HepG2 (cell line): ENCODE measurements around the gene GGA3. TPM values are rescaled to one million over a fixed set of nuclear protein-coding genes. Genes with fewer than 3 reads are reported as not detected.

ENCODE experiments used
- ATRX ChIP-seq: sonication (generic); formaldehyde crosslinking; IDR thresholded peaks from 2 replicates; pipeline ENCODE4 v1.4.0; 2020; ENCODE audit warnings: missing genetic modification reagents, borderline replicate concordance
- KLF13 ChIP-seq: sonication (generic); formaldehyde crosslinking; IDR thresholded peaks from 2 replicates; pipeline ENCODE4 v1.4.0; 2020; ENCODE audit warnings: mild to moderate bottlenecking, missing genetic modification reagents
- MXI1 ChIP-seq: IDR thresholded peaks from 3 replicates; pipeline ENCODE4 v1.6.1; 2012; ENCODE audit warnings: low read depth, low read length, inconsistent platforms, borderline replicate concordance
- NFE2L2 ChIP-seq: fragments of 150-350 bp; IDR thresholded peaks from 2 replicates; pipeline ENCODE4 v1.6.1; 2014; ENCODE audit warnings: low read length
- NR2C2 ChIP-seq: sonication (generic); formaldehyde crosslinking; IDR thresholded peaks from 2 replicates; pipeline ENCODE4 v1.4.0; 2020; ENCODE audit warnings: missing genetic modification reagents, mild to moderate bottlenecking, moderate library complexity, borderline replicate concordance
- NRL ChIP-seq: sonication (generic); formaldehyde crosslinking; IDR thresholded peaks from 2 replicates; pipeline ENCODE4 v1.5.0; 2020; ENCODE audit warnings: missing genetic modification reagents, mild to moderate bottlenecking, moderate library complexity, borderline replicate concordance
- RBM22 ChIP-seq: fragments of 200-400 bp; formaldehyde crosslinking; optimal IDR thresholded peaks from 2 replicates; pipeline ENCODE3; 2017; ENCODE audit warnings: mild to moderate bottlenecking, low read length, moderate library complexity
- RORA ChIP-seq: sonication (generic); formaldehyde crosslinking; IDR thresholded peaks from 2 replicates; pipeline ENCODE4 v1.5.0; 2020; ENCODE audit warnings: mild to moderate bottlenecking, missing genetic modification reagents, moderate library complexity
- TEAD3 ChIP-seq: optimal IDR thresholded peaks from 2 replicates; pipeline ENCODE3; 2016; ENCODE audit warnings: borderline replicate concordance
- ZNF20 ChIP-seq: sonication (generic); formaldehyde crosslinking; IDR thresholded peaks from 2 replicates; pipeline ENCODE4 v1.4.0; 2020; ENCODE audit warnings: mild to moderate bottlenecking, moderate library complexity, missing genetic modification reagents
- ZNF317 ChIP-seq: sonication (generic); formaldehyde crosslinking; IDR thresholded peaks from 2 replicates; pipeline ENCODE4 v1.5.0; 2020; ENCODE audit warnings: mild to moderate bottlenecking, missing genetic modification reagents
- ZNF333 ChIP-seq: sonication (generic); formaldehyde crosslinking; IDR thresholded peaks from 2 replicates; pipeline ENCODE4 v1.4.0; 2020; ENCODE audit warnings: mild to moderate bottlenecking, missing genetic modification reagents, borderline replicate concordance
- ZNF501 ChIP-seq: sonication (generic); formaldehyde crosslinking; IDR thresholded peaks from 2 replicates; pipeline ENCODE4 v1.5.1; 2020; ENCODE audit warnings: mild to moderate bottlenecking, moderate library complexity, missing genetic modification reagents
- ZNF564 ChIP-seq: sonication (generic); formaldehyde crosslinking; IDR thresholded peaks from 2 replicates; pipeline ENCODE4 v1.8.1; 2023; ENCODE audit warnings: mild to moderate bottlenecking, missing genetic modification reagents
- ZNF83 ChIP-seq: sonication (generic); formaldehyde crosslinking; IDR thresholded peaks from 2 replicates; pipeline ENCODE4 v1.4.0; 2020; ENCODE audit warnings: missing genetic modification reagents, mild to moderate bottlenecking, borderline replicate concordance
- ZSCAN9 ChIP-seq: IDR thresholded peaks from 2 replicates; pipeline ENCODE4 v1.6.1; 2016; ENCODE audit warnings: borderline replicate concordance
- polyA plus RNA-seq, 8 experiments: library from polyadenylated mRNA; depleted of rRNA in 3 of 8; stranded (reverse) in 7 of 8; unstranded in 1 of 8; fragments of >200 nt; fragmentation: Illumina TruSeq in 4 of 8; extraction: Trizol in 4 of 8; gene quantifications; 2 replicates each; pipeline versions ENCODE4 v1.2.1 to v1.2.3, GENCODE V29; 2011 to 2016; ENCODE audit warnings: low read depth in 4 of 8, missing spikeins in 1 of 8, mixed read lengths in 1 of 8; ENCODE audit not compliant: insufficient read depth in 1 of 8
- total RNA-seq, 5 experiments: library from RNA; depleted of rRNA; stranded (reverse); fragments of >200 nt; fragmentation: Illumina TruSeq; extraction: Trizol; gene quantifications; 2 replicates each; pipeline ENCODE4 v1.2.3, GENCODE V29; 2016; ENCODE audit warnings: low read depth in 1 of 5
- TF ChIP-seq, protein P1 (sequence below): sonication (generic); formaldehyde crosslinking; IDR thresholded peaks from 2 replicates; pipeline ENCODE4 v1.4.0; 2020; ENCODE audit warnings: missing genetic modification reagents, mild to moderate bottlenecking, borderline replicate concordance
- TF ChIP-seq, protein P2 (sequence below): sonication (generic); formaldehyde crosslinking; IDR thresholded peaks from 2 replicates; pipeline ENCODE4 v1.8.1; 2023; ENCODE audit warnings: mild to moderate bottlenecking, missing genetic modification reagents
- TF ChIP-seq, protein P3 (sequence below): sonication (generic); formaldehyde crosslinking; conservative IDR thresholded peaks from 2 replicates; pipeline ENCODE4 v1.8.0; 2022; ENCODE audit warnings: low read depth, missing genetic modification reagents
- TF ChIP-seq, protein P4 (sequence below): sonication (generic); formaldehyde crosslinking; IDR thresholded peaks from 2 replicates; pipeline ENCODE4 v1.5.1; 2020; ENCODE audit warnings: missing genetic modification reagents, mild to moderate bottlenecking, borderline replicate concordance

GGA3 gene
- total and polyA plus RNA-seq, 2 of the 13 experiments (the other 11 are each of a cell fraction or from before 2014, with no cell fraction given): 28.4 to 43.7 TPM

DNA sequence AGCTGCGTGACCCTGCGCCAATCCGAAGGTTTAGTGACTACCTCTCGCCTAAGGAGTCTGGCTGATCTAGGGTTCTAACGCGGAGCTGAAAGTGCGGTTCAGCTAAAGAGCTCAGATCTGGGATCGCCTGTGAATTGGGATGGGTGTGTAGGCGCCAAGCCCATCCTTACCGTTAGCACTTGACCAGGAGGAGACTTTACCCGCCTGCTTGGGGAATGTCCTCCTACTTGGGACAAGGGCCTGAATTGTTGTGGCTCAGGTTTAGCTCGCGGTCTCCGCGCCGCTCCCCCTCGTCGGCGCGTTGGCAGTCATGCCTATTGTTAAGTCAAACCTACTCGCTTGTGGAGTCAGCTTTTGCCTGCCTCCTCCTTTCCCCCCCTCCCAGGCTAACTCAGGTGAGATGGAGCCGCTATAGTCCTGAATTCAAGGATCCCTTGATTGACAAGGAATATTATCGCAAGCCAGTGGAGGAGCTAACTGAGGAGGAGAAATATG lies 753 bp upstream of the GGA3 start (continued):
- TF ChIP-seq, protein P1, sequence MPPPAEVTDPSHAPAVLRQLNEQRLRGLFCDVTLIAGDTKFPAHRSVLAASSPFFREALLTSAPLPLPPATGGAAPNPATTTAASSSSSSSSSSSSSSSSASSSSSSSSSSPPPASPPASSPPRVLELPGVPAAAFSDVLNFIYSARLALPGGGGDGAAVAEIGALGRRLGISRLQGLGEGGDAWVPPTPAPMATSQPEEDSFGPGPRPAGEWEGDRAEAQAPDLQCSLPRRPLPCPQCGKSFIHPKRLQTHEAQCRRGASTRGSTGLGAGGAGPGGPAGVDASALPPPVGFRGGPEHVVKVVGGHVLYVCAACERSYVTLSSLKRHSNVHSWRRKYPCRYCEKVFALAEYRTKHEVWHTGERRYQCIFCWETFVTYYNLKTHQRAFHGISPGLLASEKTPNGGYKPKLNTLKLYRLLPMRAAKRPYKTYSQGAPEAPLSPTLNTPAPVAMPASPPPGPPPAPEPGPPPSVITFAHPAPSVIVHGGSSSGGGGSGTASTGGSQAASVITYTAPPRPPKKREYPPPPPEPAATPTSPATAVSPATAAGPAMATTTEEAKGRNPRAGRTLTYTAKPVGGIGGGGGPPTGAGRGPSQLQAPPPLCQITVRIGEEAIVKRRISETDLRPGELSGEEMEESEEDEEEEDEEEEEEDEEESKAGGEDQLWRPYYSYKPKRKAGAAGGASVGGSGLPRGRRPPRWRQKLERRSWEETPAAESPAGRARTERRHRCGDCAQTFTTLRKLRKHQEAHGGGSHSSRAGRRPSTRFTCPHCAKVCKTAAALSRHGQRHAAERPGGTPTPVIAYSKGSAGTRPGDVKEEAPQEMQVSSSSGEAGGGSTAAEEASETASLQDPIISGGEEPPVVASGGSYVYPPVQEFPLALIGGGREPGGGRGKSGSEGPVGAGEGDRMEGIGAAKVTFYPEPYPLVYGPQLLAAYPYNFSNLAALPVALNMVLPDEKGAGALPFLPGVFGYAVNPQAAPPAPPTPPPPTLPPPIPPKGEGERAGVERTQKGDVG: no peak
- TF ChIP-seq, protein P2, sequence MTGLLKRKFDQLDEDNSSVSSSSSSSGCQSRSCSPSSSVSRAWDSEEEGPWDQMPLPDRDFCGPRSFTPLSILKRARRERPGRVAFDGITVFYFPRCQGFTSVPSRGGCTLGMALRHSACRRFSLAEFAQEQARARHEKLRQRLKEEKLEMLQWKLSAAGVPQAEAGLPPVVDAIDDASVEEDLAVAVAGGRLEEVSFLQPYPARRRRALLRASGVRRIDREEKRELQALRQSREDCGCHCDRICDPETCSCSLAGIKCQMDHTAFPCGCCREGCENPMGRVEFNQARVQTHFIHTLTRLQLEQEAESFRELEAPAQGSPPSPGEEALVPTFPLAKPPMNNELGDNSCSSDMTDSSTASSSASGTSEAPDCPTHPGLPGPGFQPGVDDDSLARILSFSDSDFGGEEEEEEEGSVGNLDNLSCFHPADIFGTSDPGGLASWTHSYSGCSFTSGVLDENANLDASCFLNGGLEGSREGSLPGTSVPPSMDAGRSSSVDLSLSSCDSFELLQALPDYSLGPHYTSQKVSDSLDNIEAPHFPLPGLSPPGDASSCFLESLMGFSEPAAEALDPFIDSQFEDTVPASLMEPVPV: no peak
- TF ChIP-seq ZSCAN9 (CRISPR knock-in tag): no peak; the same call in 1 of the 2 replicates
- TF ChIP-seq MXI1: no peak
- TF ChIP-seq, protein P3, sequence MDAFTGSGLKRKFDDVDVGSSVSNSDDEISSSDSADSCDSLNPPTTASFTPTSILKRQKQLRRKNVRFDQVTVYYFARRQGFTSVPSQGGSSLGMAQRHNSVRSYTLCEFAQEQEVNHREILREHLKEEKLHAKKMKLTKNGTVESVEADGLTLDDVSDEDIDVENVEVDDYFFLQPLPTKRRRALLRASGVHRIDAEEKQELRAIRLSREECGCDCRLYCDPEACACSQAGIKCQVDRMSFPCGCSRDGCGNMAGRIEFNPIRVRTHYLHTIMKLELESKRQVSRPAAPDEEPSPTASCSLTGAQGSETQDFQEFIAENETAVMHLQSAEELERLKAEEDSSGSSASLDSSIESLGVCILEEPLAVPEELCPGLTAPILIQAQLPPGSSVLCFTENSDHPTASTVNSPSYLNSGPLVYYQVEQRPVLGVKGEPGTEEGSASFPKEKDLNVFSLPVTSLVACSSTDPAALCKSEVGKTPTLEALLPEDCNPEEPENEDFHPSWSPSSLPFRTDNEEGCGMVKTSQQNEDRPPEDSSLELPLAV (CRISPR knock-in tag): no peak
- no peak; the same call in 1 of the 2 replicates for TF ChIP-seq ZNF317 (CRISPR knock-in tag)
- TF ChIP-seq NRL (CRISPR knock-in tag): no peak; the same call in 1 of the 2 replicates
- peak; percentile 56; the same call in 1 of the 2 replicates for TF ChIP-seq ZNF333 (CRISPR knock-in tag)
- TF ChIP-seq, protein P4, sequence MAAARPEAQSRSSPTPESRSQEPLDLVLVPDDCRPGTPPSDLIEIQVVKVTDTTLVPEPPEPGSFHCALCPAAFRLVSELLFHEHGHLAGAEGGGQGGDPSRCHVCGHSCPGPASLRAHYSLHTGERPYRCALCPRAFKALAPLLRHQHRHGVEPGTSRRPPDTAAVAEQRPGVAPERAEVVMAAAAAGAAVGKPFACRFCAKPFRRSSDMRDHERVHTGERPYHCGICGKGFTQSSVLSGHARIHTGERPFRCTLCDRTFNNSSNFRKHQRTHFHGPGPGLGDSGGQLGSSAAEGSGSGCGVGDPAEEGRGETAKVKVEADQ (CRISPR knock-in tag): no peak; the same call in 1 of the 2 replicates
- peak; percentile 67 for TF ChIP-seq RBM22
- no peak for TF ChIP-seq ZNF501 (CRISPR knock-in tag)
- TF ChIP-seq NR2C2 (CRISPR knock-in tag): no peak
- TF ChIP-seq NFE2L2: no peak
- TF ChIP-seq RORA (CRISPR knock-in tag): no peak
- TF ChIP-seq ZNF83 (CRISPR knock-in tag): 0 out of 2 replicates have a peak, but pooled peaks have one; percentile 3
- TF ChIP-seq ATRX (CRISPR knock-in tag): no peak
- TF ChIP-seq TEAD3 (CRISPR knock-in tag): no peak
- no peak for TF ChIP-seq KLF13 (CRISPR knock-in tag)
- TF ChIP-seq ZNF564 (CRISPR knock-in tag): 0 out of 2 replicates have a peak, but pooled peaks have one; percentile 6
- TF ChIP-seq ZNF20 (CRISPR knock-in tag): no peak
